ENCODE measurements around the gene STRN.

Gene STRN

GRCh38 chr2:36965751-36966369 lies 476 bp downstream of the STRN start:
- peaks cover 27% of the 10 kb centered on the region for H3K4me1 Mint-ChIP-seq
- TF ChIP-seq, protein P1, sequence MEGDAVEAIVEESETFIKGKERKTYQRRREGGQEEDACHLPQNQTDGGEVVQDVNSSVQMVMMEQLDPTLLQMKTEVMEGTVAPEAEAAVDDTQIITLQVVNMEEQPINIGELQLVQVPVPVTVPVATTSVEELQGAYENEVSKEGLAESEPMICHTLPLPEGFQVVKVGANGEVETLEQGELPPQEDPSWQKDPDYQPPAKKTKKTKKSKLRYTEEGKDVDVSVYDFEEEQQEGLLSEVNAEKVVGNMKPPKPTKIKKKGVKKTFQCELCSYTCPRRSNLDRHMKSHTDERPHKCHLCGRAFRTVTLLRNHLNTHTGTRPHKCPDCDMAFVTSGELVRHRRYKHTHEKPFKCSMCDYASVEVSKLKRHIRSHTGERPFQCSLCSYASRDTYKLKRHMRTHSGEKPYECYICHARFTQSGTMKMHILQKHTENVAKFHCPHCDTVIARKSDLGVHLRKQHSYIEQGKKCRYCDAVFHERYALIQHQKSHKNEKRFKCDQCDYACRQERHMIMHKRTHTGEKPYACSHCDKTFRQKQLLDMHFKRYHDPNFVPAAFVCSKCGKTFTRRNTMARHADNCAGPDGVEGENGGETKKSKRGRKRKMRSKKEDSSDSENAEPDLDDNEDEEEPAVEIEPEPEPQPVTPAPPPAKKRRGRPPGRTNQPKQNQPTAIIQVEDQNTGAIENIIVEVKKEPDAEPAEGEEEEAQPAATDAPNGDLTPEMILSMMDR (IDR thresholded peaks at IDR 0.05; ENCODE audit: unreplicated experiment in 3 of 3) = no peak
- H3K4me3 Mint-ChIP-seq = peak overlapping the region; percentile 92 to 98 (median 97)
- H3K9me3 Mint-ChIP-seq = no peaks in the 10 kb centered on the region
- peaks cover 4% of the 10 kb centered on the region for H3K27me3 Mint-ChIP-seq (ENCODE audit: low read depth)
- H3K27ac Mint-ChIP-seq = peak overlapping the region; percentile 63 to 92 (median 82)
- H3K36me3 Mint-ChIP-seq (ENCODE audit: low read depth) = no peaks in the 10 kb centered on the region

DNA sequence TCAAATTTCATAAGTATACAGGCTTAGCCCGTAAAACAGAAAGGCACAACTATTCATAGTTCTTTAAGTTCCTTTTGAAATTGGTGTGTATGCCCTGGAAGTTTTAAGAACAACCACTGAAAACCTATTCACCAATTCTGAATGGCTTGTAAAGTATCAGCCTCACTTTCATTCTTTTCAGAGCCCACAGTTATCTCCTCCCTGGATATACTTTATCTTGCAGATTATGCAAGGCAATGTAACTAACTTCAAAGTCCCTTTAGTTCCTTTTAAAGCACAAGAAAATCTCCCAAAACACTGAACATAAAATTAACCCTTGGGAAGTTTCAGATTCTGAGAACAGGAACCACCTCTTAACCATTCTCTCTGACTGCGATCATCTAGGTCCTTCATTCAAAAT lies 1.1 kb downstream of the STRN start:
- H3K27me3 Mint-ChIP-seq (ENCODE audit: low read depth) = peaks cover 4% of the 10 kb centered on the region
- peaks cover 27% of the 10 kb centered on the region for H3K4me1 Mint-ChIP-seq
- TF ChIP-seq, protein P1 (IDR thresholded peaks at IDR 0.05; ENCODE audit: unreplicated experiment in 3 of 3) = no peak
- H3K9me3 Mint-ChIP-seq = no peaks in the 10 kb centered on the region
- peak overlapping the region; percentile 92 to 98 (median 97) for H3K4me3 Mint-ChIP-seq
- H3K27ac Mint-ChIP-seq = peak overlapping the region; percentile 63 to 92 (median 82)
- H3K36me3 Mint-ChIP-seq (ENCODE audit: low read depth) = no peaks in the 10 kb centered on the region

GRCh38 chr2:36964496-36965058 lies 1.8 kb downstream of the STRN start:
- TF ChIP-seq, protein P1 (IDR thresholded peaks at IDR 0.05; ENCODE audit: unreplicated experiment in 3 of 3) = no peak
- peaks cover 27% of the 10 kb centered on the region for H3K4me1 Mint-ChIP-seq
- no peaks in the 10 kb centered on the region for H3K36me3 Mint-ChIP-seq (ENCODE audit: low read depth)
- H3K27ac Mint-ChIP-seq = peak overlapping the region in 2 of 3 experiments; percentile 82 to 92
- no peaks in the 10 kb centered on the region for H3K9me3 Mint-ChIP-seq
- H3K27me3 Mint-ChIP-seq (ENCODE audit: low read depth) = peaks cover 4% of the 10 kb centered on the region
- peak overlapping the region; percentile 92 to 98 (median 97) for H3K4me3 Mint-ChIP-seq

DNA sequence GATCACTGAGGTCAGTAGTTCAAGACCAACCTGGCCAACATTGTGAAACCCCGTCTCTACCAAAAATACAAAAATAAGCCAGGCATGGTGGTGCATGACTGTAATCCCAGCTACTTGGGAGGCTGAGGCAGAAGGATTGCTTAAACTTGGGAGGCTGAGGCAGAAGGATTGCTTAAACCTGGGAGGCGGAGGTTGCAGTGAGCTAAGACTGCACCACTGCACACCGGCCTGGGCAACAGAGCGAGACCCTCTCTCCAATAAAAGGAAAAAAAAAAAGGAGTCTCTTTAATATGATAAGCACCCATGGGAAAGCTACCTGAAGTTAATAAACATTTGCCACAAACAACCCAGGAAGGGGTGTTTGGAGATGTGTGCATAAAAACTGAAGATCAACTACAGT lies 2.6 kb downstream of the STRN start:
- Mint-ChIP-seq H3K27me3 (ENCODE audit: low read depth) (peaks cover 2% of the 10 kb centered on the region), H3K4me3 (peak overlapping the region; percentile 17 to 46 (median 22)), H3K4me1 (peaks cover 27% of the 10 kb centered on the region), H3K9me3 (no peaks in the 10 kb centered on the region), H3K36me3 (ENCODE audit: low read depth) (no peaks in the 10 kb centered on the region), H3K27ac (no peak overlapping the region)
- TF ChIP-seq, protein P1 (IDR thresholded peaks at IDR 0.05; ENCODE audit: unreplicated experiment in 3 of 3) = no peak

- Mint-ChIP-seq H3K4me1 (peaks cover 27% of the 10 kb centered on the region), H3K36me3 (ENCODE audit: low read depth) (peaks cover 6% of the 10 kb centered on the region), H3K27me3 (ENCODE audit: low read depth) (no peaks in the 10 kb centered on the region), H3K4me3 (peak overlapping the region; percentile 51 to 76 (median 71)), H3K9me3 (no peaks in the 10 kb centered on the region), H3K27ac (no peak overlapping the region)
- TF ChIP-seq, protein P1 (IDR thresholded peaks at IDR 0.05; ENCODE audit: unreplicated experiment in 3 of 3) = no peak
Measured at GRCh38 chr2:36963106-36963505, 3.2 kb downstream of the STRN start.

DNA sequence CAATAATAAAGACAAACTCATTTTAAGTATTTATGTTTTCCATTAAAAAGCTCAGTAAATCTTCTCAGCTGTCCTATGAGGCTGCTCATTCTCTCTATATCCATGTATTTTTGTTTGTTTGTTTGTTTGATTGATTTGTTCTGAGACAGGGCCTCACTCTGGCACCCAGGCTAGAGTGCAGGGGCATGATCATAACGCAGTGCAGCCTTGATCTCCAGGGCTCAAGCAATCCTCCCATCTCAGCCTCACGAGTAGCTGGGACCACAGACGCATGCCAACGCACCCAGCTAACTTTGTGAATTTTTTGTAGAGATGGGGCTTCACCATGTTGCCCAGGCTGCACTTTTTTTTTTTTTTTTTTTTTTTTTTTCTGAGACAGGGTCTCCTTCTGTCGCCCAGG lies 5.6 kb downstream of the STRN start:
- Mint-ChIP-seq H3K4me3 (no peak overlapping the region), H3K4me1 (peaks cover 22% of the 10 kb centered on the region), H3K27me3 (ENCODE audit: low read depth) (no peaks in the 10 kb centered on the region), H3K9me3 (no peaks in the 10 kb centered on the region), H3K36me3 (ENCODE audit: low read depth) (peaks cover 8% of the 10 kb centered on the region), H3K27ac (no peak overlapping the region)
- TF ChIP-seq, protein P1 (IDR thresholded peaks at IDR 0.05; ENCODE audit: unreplicated experiment in 3 of 3) = no peak
